Breast epithelium (tissue), 3 donors: ENCODE data around the gene PLK5.

ENCODE experiments used
- CTCF ChIP-seq, 3 donors: fragments of 450-650 bp; IDR thresholded peaks; one replicate each; pipeline ENCODE4 v1.5.1; 2016 to 2017; ENCODE audit warnings: antibody characterized with exemption in 3 of 3, mild to moderate bottlenecking in 3 of 3, moderate library complexity in 3 of 3
- POLR2AphosphoS5 ChIP-seq, 3 donors: sonication (generic); formaldehyde crosslinking; IDR thresholded peaks; one replicate each; pipeline ENCODE4 v1.6.1; 2017; ENCODE audit warnings: antibody characterized with exemption in 3 of 3

GRCh38 chr19:1526066-1526778 is 2.3 kb downstream of the PLK5 start:
- TF ChIP-seq POLR2AphosphoS5 (IDR thresholded peaks at IDR 0.05) (no peak), CTCF (IDR thresholded peaks at IDR 0.05) (no peak)
